ENCODE results near the gene NLRP9.

DNA sequence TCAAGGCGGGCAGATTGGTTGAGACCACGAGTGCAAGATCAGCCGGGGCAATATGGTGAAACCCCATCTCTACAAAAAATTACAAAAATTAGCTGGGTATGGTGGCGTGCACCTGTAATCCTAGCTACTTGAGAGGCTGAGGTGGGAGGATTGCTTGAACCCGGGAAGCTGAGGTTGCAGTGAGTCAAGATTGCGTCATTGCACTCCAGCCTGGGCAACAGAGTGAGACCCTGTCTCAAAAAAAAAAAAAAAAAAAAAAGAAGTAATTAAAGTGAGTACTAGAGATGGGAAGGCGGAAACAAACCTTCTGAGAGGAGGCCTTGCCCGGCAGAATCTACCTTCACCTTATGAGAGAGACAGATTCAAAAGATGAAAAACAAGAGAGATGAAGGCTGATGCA is 14.7 kb downstream of the NLRP9 start:
- no peak for TF ChIP-seq POLR2A (IDR thresholded peaks at IDR 0.05; ENCODE audit: low read length)
- TF ChIP-seq, protein P1, sequence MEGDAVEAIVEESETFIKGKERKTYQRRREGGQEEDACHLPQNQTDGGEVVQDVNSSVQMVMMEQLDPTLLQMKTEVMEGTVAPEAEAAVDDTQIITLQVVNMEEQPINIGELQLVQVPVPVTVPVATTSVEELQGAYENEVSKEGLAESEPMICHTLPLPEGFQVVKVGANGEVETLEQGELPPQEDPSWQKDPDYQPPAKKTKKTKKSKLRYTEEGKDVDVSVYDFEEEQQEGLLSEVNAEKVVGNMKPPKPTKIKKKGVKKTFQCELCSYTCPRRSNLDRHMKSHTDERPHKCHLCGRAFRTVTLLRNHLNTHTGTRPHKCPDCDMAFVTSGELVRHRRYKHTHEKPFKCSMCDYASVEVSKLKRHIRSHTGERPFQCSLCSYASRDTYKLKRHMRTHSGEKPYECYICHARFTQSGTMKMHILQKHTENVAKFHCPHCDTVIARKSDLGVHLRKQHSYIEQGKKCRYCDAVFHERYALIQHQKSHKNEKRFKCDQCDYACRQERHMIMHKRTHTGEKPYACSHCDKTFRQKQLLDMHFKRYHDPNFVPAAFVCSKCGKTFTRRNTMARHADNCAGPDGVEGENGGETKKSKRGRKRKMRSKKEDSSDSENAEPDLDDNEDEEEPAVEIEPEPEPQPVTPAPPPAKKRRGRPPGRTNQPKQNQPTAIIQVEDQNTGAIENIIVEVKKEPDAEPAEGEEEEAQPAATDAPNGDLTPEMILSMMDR (IDR thresholded peaks at IDR 0.05), result no peak

Data from A549 (cell line).